GM12892 (cell line): ENCODE data around the gene HLA-DRB1.
A peak's percentile ranks its signal among the peaks of the same experiment; 100 is the strongest.
"Not testable (repeated sequence)": the region's sequence is repeated elsewhere in the genome, so short reads cannot be mapped to it uniquely, and the experiment has no call there.

ENCODE experiments used
- DNase-seq: peaks from one replicate; pipeline ENCODE4 v3.0.0; 2011; ENCODE audit not compliant: insufficient read length
- FAIRE-seq: peaks from 2 replicates; lab custom pipeline; 2011; peaks lifted over from hg19 to GRCh38; lab: Jason Lieb, UNC
- POLR2A ChIP-seq: IDR thresholded peaks from 2 replicates; pipeline ENCODE4 v1.6.1; 2011; ENCODE audit warnings: low read depth, low read length, control low read depth
- POLR2AphosphoS5 ChIP-seq: IDR thresholded peaks from 2 replicates; pipeline ENCODE4 v1.6.1; 2011; ENCODE audit warnings: low read depth, low read length, control low read depth
- TAF1 ChIP-seq: IDR thresholded peaks from 2 replicates; pipeline ENCODE4 v1.6.1; 2011; ENCODE audit warnings: low read depth, mild to moderate bottlenecking, control low read depth, low read length, borderline replicate concordance

Gene HLA-DRB1

DNA sequence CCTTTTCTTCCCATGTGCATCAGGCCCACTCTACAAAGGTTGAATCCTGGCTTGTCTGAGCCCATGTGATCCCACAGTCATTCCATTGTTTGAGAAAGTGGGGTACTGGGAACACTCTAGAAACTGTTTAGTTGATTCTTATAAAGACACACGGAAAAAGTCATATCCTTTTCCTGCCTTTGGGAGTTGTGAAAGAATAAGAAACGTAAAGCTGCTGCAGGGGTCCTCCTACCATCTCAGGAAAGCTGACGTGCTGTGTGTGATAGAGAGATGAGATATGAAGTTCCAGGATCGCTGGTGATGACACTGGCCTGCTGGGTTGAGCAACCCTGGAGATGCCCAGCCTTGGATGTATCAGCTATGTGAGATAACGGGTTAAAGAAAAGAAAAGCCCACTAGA is 38.2 kb downstream of the HLA-DRB1 start:
- FAIRE-seq = no peak
- DNase-seq = no peak
- no peak for TF ChIP-seq POLR2A
- TF ChIP-seq POLR2AphosphoS5 = no peak
- TF ChIP-seq TAF1 = no peak

DNA sequence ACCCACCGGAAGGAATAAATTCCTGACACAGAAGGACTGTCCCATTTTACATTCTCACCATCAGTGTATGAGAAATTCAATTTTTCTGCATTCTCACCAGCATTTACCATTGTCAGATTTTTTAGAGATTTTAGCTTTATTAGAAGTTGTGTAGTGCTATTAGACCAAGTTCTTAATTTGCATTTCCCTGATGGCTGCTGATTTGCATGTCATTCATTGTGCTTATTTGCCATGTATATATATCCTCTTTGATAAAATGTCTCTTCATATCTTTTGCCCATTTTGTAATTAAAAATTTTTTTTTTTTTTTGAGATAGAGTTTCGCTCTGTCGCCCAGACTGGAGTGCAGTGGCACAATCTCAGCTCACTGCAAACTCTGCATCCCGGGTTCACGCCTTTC is 49.8 kb downstream of the HLA-DRB1 start:
- FAIRE-seq (no peak), DNase-seq (no peak)
- TF ChIP-seq POLR2A = no peak
- no peak for TF ChIP-seq POLR2AphosphoS5
- TF ChIP-seq TAF1 = no peak

DNA sequence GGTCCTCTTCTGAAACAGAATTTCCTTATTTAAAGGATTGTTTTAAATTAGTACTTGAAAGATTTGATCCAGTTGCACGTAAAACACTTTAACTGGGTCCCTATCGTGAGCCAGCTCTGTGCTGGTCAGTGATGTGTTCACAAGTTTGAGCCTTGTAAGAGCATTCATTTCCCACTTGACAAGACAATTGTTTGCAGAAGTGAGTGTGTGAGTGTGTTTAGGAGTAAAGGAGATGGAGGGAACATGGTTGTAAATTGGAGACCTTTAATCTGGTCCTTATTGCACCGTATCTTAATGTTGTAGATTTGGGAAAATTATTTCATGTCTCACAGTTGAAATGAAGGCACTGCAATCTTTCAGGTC is 59.2 kb downstream of the HLA-DRB1 start:
- FAIRE-seq = peak; percentile 99
- not testable (repeated sequence) for DNase-seq

DNA sequence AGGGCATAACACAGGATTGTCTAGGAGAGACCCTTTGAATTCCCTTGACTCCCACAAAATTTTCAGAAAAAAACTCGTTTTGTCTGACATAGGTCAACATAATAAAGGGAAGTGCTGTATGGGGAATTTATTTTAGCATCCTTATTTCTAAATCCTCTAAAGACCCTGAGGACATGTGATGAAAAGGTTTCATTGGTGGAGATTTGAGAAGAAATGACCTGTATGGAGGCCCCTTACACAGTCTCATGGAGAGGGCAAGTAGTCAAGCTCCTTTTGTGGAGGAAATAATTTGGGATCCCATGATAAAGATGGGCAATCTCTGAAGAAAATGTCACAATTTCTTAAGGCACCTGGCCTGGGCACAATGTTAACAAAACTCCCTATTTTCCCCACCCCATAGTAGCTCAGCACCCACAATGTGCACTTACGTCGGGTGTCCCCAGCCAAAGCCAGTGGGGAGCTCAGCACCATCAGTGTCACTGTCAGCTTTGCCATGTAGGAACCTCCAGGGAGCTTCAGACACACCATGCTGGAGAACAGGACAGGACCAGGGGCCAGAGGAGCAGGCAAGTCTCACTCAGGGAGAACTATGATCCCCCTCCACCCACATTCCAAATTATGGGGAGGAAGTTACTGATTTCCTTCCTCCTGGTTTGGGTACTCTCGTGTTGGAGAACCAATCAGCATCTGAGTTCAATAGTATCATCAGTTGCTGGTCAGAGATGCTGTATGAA is 59.8 kb downstream of the HLA-DRB1 start, which contains the start of gene HLA-DRB5:
Gene HLA-DRB5 (minus strand): TSS at position 591 of the 734 bp plus-strand sequence. CDS start 63 bp downstream, at position 528.
- FAIRE-seq (no peak), DNase-seq (no peak)
- TF ChIP-seq POLR2AphosphoS5 (peak; percentile 85), TAF1 (peak; percentile 65; the same call in 1 of the 2 replicates), POLR2A (peak; percentile 84)
